Parathyroid adenoma (tissue), 2 donors: ENCODE measurements around the gene NOL3.

Experiments
- H2AFZ ChIP-seq: fragments of 300-600 bp; sonication (generic); one replicate; pipeline ENCODE4 v1.7.0; 2017; ENCODE audit warnings: antibody characterized with exemption, mild to moderate bottlenecking
- H3K27ac ChIP-seq: fragments of 300-600 bp; sonication (generic); one replicate; pipeline ENCODE4 v1.7.0; 2017
- H3K27me3 ChIP-seq: fragments of 300-600 bp; sonication (generic); one replicate; pipeline ENCODE4 v1.7.0; 2017; ENCODE audit warnings: low read length; ENCODE audit not compliant: control insufficient read depth, insufficient read depth
- H3K36me3 ChIP-seq: fragments of 300-600 bp; sonication (generic); one replicate; pipeline ENCODE4 v1.7.0; 2017; ENCODE audit warnings: low read length; ENCODE audit not compliant: control insufficient read depth, insufficient read depth
- H3K4me1 ChIP-seq: fragments of 300-600 bp; sonication (generic); one replicate; pipeline ENCODE4 v1.7.0; 2017; ENCODE audit warnings: control low read depth
- H3K4me2 ChIP-seq: fragments of 300-600 bp; sonication (generic); one replicate; pipeline ENCODE4 v1.7.0; 2017; ENCODE audit warnings: low read length
- H3K4me3 ChIP-seq: fragments of 300-600 bp; sonication (generic); one replicate; pipeline ENCODE4 v1.7.0; 2017; ENCODE audit warnings: low read depth, low read length
- H3K79me2 ChIP-seq: fragments of 300-600 bp; sonication (generic); one replicate; pipeline ENCODE4 v1.7.0; 2017; ENCODE audit warnings: control low read depth
- H3K9ac ChIP-seq: fragments of 300-600 bp; sonication (generic); one replicate; pipeline ENCODE4 v1.7.0; 2017; ENCODE audit warnings: mild to moderate bottlenecking
- H3K9me3 ChIP-seq: fragments of 300-600 bp; sonication (generic); one replicate; pipeline ENCODE4 v1.7.0; 2017; ENCODE audit warnings: low read length; ENCODE audit not compliant: control insufficient read depth
- CTCF ChIP-seq: fragments of 300-600 bp; sonication (generic); IDR thresholded peaks from one replicate; pipeline ENCODE4 v1.7.0; 2017; ENCODE audit warnings: antibody characterized with exemption, mild to moderate bottlenecking
- donor health status: primary hyperparathyroidism.

Gene NOL3

DNA sequence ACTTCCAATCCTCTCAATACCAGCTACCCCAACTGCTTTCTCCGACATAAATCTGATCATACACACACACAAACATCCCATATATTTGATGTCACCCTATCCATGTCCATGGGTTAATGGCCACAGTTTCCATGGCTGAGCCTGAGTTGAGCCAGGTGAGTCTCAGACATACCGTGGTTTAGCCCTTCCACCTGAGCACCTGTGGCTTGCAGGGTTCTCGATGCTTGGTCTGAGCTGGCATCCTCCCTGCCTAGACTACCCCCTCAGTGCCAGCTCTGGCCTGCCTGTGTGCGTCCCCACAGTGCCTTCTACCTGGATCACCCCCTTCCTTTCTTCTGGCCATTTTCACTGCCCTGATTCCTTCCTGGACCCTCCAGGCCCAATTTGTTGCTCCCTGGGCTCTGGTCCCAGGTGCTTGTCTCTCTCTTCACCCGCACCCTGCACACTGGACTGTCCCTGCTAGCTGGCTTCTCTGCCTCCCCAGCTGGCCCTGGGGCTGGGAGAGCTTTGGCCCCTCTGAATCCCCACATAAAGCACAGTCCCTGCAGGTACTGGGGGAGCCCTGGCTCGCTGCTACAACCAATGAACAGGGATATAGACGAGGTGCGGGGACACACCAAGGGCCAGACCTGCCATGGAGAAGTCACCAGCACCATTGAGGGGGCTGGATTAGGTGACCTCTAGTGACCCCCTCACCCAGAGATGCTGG is 35.9 kb downstream of the NOL3 start:
- peak overlapping the region; percentile 29 for H3K27ac ChIP-seq
- no peak overlapping the region for H2AFZ ChIP-seq
- peaks cover 39% of the 10 kb centered on the region for H3K4me1 ChIP-seq
- H3K36me3 ChIP-seq, result no peaks in the 10 kb centered on the region
- H3K9me3 ChIP-seq, result no peaks in the 10 kb centered on the region
- no peak overlapping the region for H3K4me3 ChIP-seq
- TF ChIP-seq CTCF, result no peak
- no peak overlapping the region for H3K9ac ChIP-seq
- no peaks in the 10 kb centered on the region for H3K27me3 ChIP-seq
- no peak overlapping the region for H3K4me2 ChIP-seq
- H3K79me2 ChIP-seq, result no peaks in the 10 kb centered on the region

DNA sequence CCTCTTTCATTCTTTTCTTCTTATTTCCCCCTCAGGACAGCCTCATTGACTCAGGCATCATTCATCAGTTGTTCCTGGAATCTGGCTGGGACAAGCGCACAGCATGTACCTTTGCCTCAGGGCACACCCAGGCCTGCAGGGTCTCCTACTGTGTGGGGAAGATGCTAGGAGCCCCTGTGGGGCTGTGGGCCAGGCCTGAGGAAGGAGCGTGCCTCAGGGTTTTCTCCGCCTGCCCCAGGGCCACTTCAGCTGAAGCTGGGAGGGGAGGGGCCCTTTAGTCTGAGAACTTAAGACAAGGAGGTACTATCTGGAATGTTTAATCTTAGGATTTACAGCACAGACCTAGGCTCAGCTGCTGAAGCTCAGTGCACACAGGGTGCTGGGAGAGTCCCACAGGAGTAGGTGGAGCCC is 36.5 kb downstream of the NOL3 start:
- Histone ChIP-seq H3K36me3 (no peaks in the 10 kb centered on the region), H3K4me1 (peaks cover 44% of the 10 kb centered on the region), H3K4me2 (no peak overlapping the region), H3K9me3 (no peaks in the 10 kb centered on the region), H3K4me3 (no peak overlapping the region), H3K27ac (no peak overlapping the region), H3K79me2 (no peaks in the 10 kb centered on the region), H3K9ac (no peak overlapping the region), H3K27me3 (no peaks in the 10 kb centered on the region), H2AFZ (no peak overlapping the region)
- no peak for TF ChIP-seq CTCF

DNA sequence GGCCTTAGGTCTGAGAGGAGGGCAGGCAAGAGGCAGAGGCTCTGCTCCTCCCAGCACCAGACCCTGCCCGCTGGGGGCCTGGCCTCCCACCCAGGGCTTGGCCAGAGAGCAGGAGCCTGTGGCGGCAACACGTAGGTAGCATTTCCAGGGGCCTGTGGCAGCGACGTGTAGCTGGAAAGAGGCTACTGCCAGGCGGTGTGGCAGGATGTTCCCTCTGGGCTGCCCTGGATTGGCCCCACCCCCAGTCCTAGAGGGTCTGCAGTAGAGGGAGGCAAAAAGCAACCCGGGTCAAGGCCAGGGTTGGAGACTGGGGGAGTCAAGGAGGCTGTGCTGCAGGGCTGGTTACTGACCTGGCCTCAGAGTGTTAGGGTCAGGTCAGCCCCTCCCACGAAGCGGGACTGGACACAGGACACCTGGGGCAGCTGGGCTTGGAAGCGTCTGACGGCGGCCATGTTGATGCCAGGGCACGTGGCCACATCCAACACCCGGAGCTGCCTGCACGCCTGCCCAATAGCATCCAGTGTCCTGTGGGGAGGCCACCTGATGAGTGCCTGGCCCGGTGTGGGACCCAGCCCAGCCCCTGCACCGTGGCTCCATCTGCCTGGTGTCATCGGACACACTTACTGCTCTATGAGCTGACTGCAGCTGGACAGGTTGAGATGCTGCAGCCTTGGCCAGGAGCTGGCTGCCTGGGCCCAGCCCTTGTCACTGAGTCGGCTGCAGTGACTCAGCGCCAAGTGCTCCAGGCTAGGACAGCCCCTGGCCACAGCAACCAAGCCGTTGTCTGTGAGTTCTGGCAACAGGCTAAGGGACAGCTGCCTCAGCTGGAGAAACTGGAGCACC is 37.1 kb downstream of the NOL3 start:
- Histone ChIP-seq H3K27ac (no peak overlapping the region), H3K27me3 (no peaks in the 10 kb centered on the region), H3K4me2 (no peak overlapping the region), H3K79me2 (no peaks in the 10 kb centered on the region), H3K9ac (no peak overlapping the region), H3K4me3 (no peak overlapping the region), H3K36me3 (no peaks in the 10 kb centered on the region), H3K4me1 (peaks cover 44% of the 10 kb centered on the region), H3K9me3 (no peaks in the 10 kb centered on the region), H2AFZ (no peak overlapping the region)
- TF ChIP-seq CTCF, result no peak

GRCh38 chr16:67208154-67208896 is 38.0 kb downstream of the NOL3 start:
- Histone ChIP-seq H3K27me3 (no peaks in the 10 kb centered on the region), H3K9ac (no peak overlapping the region), H3K4me2 (no peak overlapping the region), H2AFZ (no peak overlapping the region), H3K4me3 (no peak overlapping the region), H3K9me3 (no peaks in the 10 kb centered on the region), H3K36me3 (no peaks in the 10 kb centered on the region), H3K79me2 (no peaks in the 10 kb centered on the region), H3K4me1 (peaks cover 45% of the 10 kb centered on the region), H3K27ac (no peak overlapping the region)
- no peak for TF ChIP-seq CTCF
